Left ventricle myocardium inferior (tissue), 1 donor: ENCODE results near the gene PTCH1. TPM values are rescaled to one million over a fixed set of nuclear protein-coding genes. Genes with fewer than 3 reads are reported as not detected.

Source experiments
- DNase-seq: peaks from one replicate; pipeline ENCODE4 v3.0.0-alpha.2; 2020
- H3K27ac ChIP-seq: fragments of 200-600 bp; replicated peaks from 2 replicates; pipeline ENCODE4 v1.8.0; 2021
- H3K27me3 ChIP-seq: fragments of 200-600 bp; 2 replicates; pipeline ENCODE4 v1.8.0; 2021; ENCODE audit warnings: low read depth
- H3K36me3 ChIP-seq: fragments of 200-600 bp; 2 replicates; pipeline ENCODE4 v1.8.0; 2021
- H3K4me1 ChIP-seq: fragments of 200-600 bp; 2 replicates; pipeline ENCODE4 v1.8.0; 2021
- H3K4me3 ChIP-seq: fragments of 200-600 bp; 2 replicates; pipeline ENCODE4 v1.8.0; 2021; ENCODE audit warnings: mild to moderate bottlenecking, moderate library complexity
- H3K9me3 ChIP-seq: fragments of 200-600 bp; replicated peaks from 2 replicates; pipeline ENCODE4 v1.8.0; 2021
- intact Hi-C: fragments of 100-400 bp; cut with micrococcal nuclease; formaldehyde crosslinking; loops from one replicate; pipeline ENCODE4 v1.11.0; 2022
- total RNA-seq: library from RNA; stranded (reverse); fragmentation: NEBNext Ultra II Directional; extraction: Animal tissue kit (Norgen Biotek cat#: 25700); gene quantifications from one replicate; pipeline ENCODE4 v1.2.1, GENCODE V29; 2021
- TF ChIP-seq, protein P1 (sequence below): fragments of 200-600 bp; IDR thresholded peaks from 2 replicates; pipeline ENCODE4 v1.8.0; 2021; ENCODE audit warnings: antibody characterized with exemption, mild to moderate bottlenecking, borderline replicate concordance
- donor health status: DM: no; HTN: yes; CAD: no; lungs with severe emphysema.

Gene PTCH1
- total RNA-seq, 1 donor from 2014 or later: 6.6 TPM

DNA sequence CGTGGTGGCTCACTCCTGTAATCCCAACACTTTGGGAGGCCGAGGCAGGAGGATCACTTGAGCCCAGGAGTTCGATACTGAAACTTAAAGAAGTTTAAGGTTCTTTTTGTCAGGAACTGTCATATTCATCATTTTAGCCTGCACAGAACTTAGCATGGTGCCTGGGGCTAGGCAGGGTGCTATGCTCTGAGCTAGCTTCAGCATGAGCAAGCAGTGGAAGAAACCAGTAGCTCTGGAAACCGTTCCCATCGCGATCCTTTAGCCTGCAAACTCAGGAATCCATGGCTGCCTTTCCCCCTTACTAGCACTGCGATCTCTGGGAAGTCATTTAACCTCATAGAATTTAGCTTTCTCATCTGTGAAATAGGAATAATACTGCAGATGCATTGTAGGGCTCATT lies 80.4 kb downstream of the PTCH1 start:
- no peaks in the 10 kb centered on the region for H3K27me3 ChIP-seq
- intact Hi-C loops: no loop called here
- no peak for DNase-seq
- no peaks in the 10 kb centered on the region for H3K9me3 ChIP-seq
- H3K36me3 ChIP-seq: no peaks in the 10 kb centered on the region
- no peaks in the 10 kb centered on the region for H3K4me1 ChIP-seq
- TF ChIP-seq, protein P1, sequence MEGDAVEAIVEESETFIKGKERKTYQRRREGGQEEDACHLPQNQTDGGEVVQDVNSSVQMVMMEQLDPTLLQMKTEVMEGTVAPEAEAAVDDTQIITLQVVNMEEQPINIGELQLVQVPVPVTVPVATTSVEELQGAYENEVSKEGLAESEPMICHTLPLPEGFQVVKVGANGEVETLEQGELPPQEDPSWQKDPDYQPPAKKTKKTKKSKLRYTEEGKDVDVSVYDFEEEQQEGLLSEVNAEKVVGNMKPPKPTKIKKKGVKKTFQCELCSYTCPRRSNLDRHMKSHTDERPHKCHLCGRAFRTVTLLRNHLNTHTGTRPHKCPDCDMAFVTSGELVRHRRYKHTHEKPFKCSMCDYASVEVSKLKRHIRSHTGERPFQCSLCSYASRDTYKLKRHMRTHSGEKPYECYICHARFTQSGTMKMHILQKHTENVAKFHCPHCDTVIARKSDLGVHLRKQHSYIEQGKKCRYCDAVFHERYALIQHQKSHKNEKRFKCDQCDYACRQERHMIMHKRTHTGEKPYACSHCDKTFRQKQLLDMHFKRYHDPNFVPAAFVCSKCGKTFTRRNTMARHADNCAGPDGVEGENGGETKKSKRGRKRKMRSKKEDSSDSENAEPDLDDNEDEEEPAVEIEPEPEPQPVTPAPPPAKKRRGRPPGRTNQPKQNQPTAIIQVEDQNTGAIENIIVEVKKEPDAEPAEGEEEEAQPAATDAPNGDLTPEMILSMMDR: no peak
- no peak overlapping the region for H3K27ac ChIP-seq
- no peak overlapping the region for H3K4me3 ChIP-seq

DNA sequence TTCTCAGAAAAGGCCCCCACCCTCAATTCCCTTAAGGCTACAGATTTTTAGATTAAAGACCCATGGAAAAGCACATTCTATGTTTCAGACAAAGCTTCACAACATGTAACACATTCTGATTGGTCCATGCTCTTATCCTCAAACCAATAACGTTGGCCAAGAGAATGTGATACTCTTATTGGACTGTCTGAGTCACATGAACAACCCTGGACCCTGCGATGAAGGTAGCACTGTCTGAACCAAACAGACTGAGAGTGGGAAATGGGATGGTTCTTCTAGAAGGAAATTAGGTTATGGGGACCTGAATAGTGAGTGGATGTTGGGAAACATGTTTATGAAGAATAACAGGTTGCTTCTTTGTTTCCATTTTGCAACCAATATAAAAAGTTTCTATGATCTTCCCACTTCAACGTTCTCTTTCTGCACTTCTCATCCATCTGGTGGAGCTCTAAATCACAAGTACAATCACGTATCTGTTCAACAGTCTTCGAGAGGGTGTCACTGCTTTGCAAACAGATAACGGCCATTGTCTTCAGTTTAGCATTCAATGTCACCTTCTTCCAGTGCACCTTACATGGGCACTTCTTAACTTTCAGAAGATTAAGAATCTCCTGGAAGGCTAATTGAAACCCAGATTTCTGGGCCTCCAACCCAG lies 81.6 kb downstream of the PTCH1 start:
- TF ChIP-seq, protein P1: no peak
- H3K4me1 ChIP-seq: no peaks in the 10 kb centered on the region
- H3K4me3 ChIP-seq: no peak overlapping the region
- no peak overlapping the region for H3K27ac ChIP-seq
- H3K36me3 ChIP-seq: no peaks in the 10 kb centered on the region
- no peak for DNase-seq
- H3K9me3 ChIP-seq: peaks cover 6% of the 10 kb centered on the region
- intact Hi-C loops: no loop called here
- H3K27me3 ChIP-seq: no peaks in the 10 kb centered on the region

- no peak overlapping the region for H3K27ac ChIP-seq
- intact Hi-C loops: no loop called here
- no peak overlapping the region for H3K4me3 ChIP-seq
- TF ChIP-seq, protein P1: no peak
- peaks cover 7% of the 10 kb centered on the region for H3K9me3 ChIP-seq
- H3K4me1 ChIP-seq: no peaks in the 10 kb centered on the region
- DNase-seq: no peak
- H3K36me3 ChIP-seq: no peaks in the 10 kb centered on the region
- no peaks in the 10 kb centered on the region for H3K27me3 ChIP-seq
Measured at GRCh38 chr9:95434116-95435073, 82.4 kb downstream of the PTCH1 start.

- no peak overlapping the region for H3K4me3 ChIP-seq
Measured at GRCh38 chr9:95433096-95433819, 83.5 kb downstream of the PTCH1 start.

DNA sequence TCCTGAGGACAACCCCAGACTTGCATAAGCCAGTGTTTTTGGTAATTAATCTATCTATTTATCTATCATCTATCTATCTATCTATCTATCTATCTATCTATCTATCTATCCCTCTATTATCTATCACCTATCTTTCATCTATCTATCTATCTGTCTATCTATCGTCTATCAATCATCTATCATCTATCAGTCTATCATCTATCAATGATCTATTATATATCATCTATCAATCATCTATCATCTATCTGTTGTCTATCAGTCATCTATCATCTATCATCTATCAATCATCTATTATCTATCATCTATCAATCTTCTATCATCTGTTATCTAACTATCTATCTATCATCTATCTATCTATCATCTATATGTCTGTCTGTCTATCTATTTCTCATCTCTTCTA lies 85.5 kb downstream of the PTCH1 start:
- H3K4me1 ChIP-seq: no peaks in the 10 kb centered on the region
- no peaks in the 10 kb centered on the region for H3K36me3 ChIP-seq
- intact Hi-C loops: no loop called here
- peaks cover 7% of the 10 kb centered on the region for H3K9me3 ChIP-seq
- no peaks in the 10 kb centered on the region for H3K27me3 ChIP-seq
- H3K27ac ChIP-seq: no peak overlapping the region
- no peak overlapping the region for H3K4me3 ChIP-seq
- TF ChIP-seq, protein P1: no peak
- DNase-seq: no peak

More at GRCh38 chr9:95433096-95433819, 83.5 kb downstream of the PTCH1 start:
- TF ChIP-seq, protein P1: no peak
- H3K27ac ChIP-seq: no peak overlapping the region
- H3K4me1 ChIP-seq: no peaks in the 10 kb centered on the region
- DNase-seq: no peak
- no peaks in the 10 kb centered on the region for H3K36me3 ChIP-seq
- intact Hi-C loops: no loop called here
- no peaks in the 10 kb centered on the region for H3K27me3 ChIP-seq
- H3K9me3 ChIP-seq: peaks cover 7% of the 10 kb centered on the region
